Measurements from ENCODE around the gene ACOT2. TPM values are rescaled to one million over a fixed set of nuclear protein-coding genes. Genes with fewer than 3 reads are reported as not detected.
"Not testable (repeated sequence)": the region's sequence is repeated elsewhere in the genome, so short reads cannot be mapped to it uniquely, and the experiment has no call there.

ACOT2 gene
- total RNA-seq, 4 donors from 2014 or later = 25.9 to 95.0 (median 72.7) TPM

DNA sequence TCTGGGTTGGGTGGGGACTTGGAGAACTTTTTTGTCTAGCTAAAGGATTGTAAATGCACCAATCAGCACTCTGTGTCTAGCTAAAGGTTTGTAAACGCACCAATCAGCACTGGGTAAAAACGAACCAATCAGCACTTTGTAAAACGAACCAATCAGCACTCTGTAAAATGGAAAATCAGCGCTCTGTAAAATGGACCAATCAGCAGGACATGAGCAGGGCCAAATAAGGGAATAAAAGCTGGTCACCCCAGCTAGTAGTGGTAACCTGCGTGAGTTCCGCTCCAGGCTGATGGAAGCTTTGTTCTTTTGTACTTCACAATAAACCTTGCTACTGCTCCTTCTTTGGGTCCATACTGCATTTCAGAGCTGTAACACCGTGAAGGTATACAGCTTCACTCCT lies 1.7 kb upstream of the ACOT2 start:
- H3K9me3 ChIP-seq = peaks cover 0 to 4% (median 0%) of the 10 kb centered on the region in 4 donors
- no peak overlapping the region for H3K4me3 ChIP-seq
- H3K4me1 ChIP-seq = peaks cover 0 to 24% (median 17%) of the 10 kb centered on the region in 4 donors
- no peaks in the 10 kb centered on the region for H3K27me3 ChIP-seq
- H3K27ac ChIP-seq = peak overlapping the region in 1 of 4 donors; percentile 93
- H3K36me3 ChIP-seq = no peaks in the 10 kb centered on the region
- no peak for DNase-seq (ENCODE audit: low spot score in 2 of 2)
- no peak for TF ChIP-seq POLR2A (IDR thresholded peaks at IDR 0.05)
- no peak for TF ChIP-seq EP300 (IDR thresholded peaks at IDR 0.05)
- TF ChIP-seq, protein P1, sequence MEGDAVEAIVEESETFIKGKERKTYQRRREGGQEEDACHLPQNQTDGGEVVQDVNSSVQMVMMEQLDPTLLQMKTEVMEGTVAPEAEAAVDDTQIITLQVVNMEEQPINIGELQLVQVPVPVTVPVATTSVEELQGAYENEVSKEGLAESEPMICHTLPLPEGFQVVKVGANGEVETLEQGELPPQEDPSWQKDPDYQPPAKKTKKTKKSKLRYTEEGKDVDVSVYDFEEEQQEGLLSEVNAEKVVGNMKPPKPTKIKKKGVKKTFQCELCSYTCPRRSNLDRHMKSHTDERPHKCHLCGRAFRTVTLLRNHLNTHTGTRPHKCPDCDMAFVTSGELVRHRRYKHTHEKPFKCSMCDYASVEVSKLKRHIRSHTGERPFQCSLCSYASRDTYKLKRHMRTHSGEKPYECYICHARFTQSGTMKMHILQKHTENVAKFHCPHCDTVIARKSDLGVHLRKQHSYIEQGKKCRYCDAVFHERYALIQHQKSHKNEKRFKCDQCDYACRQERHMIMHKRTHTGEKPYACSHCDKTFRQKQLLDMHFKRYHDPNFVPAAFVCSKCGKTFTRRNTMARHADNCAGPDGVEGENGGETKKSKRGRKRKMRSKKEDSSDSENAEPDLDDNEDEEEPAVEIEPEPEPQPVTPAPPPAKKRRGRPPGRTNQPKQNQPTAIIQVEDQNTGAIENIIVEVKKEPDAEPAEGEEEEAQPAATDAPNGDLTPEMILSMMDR (IDR thresholded peaks at IDR 0.05) = no peak
- WGBS, 2 donors = 92 to 96% methylated on average over 7 of the region's 7 CpGs

DNA sequence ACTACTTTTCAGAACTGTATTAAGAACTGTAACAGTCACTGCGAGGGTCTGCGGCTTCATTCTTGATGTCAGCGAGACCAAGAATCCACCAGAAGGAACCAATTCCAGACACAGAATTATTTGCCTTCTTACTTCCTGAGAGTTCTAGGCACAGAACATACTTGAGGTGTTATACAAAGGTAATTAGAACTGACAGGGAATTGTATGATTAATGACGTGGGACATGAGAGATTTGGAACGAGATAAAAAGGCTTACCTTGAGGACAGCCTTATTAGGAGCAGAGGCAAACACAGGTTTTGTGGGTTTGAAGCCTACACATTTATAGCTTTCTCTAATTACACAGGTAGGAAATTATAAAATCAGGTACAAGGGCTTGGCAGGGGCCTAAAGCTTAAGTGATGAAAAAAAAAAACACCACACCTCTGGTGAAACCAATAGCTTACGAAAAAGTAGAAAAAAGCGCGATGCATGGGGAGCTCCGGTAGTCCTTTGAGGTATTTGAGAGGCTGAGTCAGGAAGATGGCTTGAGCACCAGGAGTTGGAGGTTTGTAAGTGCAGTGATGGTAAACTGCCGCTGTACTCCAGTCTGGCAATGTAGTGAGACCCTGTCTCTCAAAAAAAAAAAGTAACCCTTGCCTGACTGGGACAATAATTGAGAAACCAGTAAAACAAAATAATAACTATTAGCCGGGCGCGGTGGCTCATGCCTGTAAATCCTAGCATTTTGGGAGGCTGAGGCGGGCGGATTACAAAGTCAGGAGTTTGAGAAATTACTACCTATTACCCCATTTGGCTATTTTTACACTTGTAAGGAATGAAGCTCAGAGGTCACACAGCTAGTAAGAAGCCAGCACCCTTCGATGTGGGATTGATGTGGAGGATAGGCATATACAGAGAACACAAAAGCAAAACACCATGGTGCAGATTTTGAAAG lies 795 bp upstream of the ACOT2 start:
- no peak for DNase-seq (ENCODE audit: low spot score in 2 of 2)
- 69% methylated on average over 16 of the region's 16 CpGs for WGBS, 2 donors
- Histone ChIP-seq H3K4me3 (peak overlapping the region; percentile 45 to 73 (median 64)), H3K27ac (peak overlapping the region; percentile 76 to 93 (median 86)), H3K27me3 (no peaks in the 10 kb centered on the region), H3K4me1 (peaks cover 0 to 24% (median 17%) of the 10 kb centered on the region in 4 donors), H3K9me3 (no peaks in the 10 kb centered on the region), H3K36me3 (no peaks in the 10 kb centered on the region)
- no peak for TF ChIP-seq POLR2A (IDR thresholded peaks at IDR 0.05)
- TF ChIP-seq, protein P1 (IDR thresholded peaks at IDR 0.05) = no peak
- TF ChIP-seq EP300 (IDR thresholded peaks at IDR 0.05) = no peak

DNA sequence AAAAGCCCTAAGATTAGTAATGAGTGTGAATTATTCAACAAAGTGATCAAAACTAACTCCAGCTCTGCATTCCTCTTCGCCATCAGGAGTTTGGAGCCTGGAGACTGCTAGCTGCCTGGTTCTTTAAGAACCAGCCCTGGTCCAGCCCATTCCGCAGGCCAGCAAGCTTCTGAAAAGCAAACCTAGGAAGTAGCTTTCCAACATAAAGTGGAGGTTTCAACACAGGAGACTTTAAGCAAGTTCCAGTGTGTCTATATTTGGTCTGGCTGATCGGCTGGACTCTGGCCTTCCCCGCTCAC lies 178 bp upstream of the ACOT2 start:
- peak overlapping the region; percentile 45 to 73 (median 64) for H3K4me3 ChIP-seq
- DNase-seq (ENCODE audit: low spot score in 2 of 2); H3K27me3 ChIP-seq; H3K36me3 ChIP-seq; H3K9me3 ChIP-seq: not testable (repeated sequence)
- H3K4me1 ChIP-seq = peaks cover 0 to 24% (median 17%) of the 10 kb centered on the region in 4 donors
- 9% methylated on average over 3 to 4 of the region's 4 CpGs for WGBS, 2 donors
- H3K27ac ChIP-seq = peak overlapping the region; percentile 76 to 93 (median 86)

DNA sequence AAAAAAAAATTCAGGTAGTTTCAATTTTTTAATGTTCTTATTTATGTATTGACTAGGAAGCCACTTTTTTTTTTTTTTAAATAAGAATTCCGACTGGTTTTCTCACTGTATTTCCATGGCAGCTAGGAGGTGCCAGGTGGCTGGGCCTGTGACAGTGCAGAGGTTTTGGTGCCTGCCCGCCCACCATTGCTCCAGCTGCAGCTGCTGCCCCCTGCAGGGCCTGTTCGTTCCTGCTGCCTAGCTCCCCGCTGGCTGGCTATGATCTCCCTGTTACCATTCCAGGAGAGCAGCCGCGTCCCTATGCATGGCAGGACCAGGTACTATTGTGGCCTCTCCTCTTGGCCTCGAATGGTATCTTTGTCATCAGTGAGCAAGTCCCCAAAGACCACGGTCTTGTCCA lies 1.9 kb downstream of the ACOT2 start:
- WGBS, 2 donors = 33 to 55% methylated on average over 5 to 8 of the region's 8 CpGs
- peak overlapping the region in 1 of 4 donors; percentile 93 for H3K27ac ChIP-seq
- DNase-seq (ENCODE audit: low spot score in 2 of 2) = peak; percentile 18 to 43
- not testable (repeated sequence) for H3K9me3 ChIP-seq, H3K27me3 ChIP-seq, H3K4me3 ChIP-seq, H3K36me3 ChIP-seq
- peaks cover 0 to 24% (median 17%) of the 10 kb centered on the region in 4 donors for H3K4me1 ChIP-seq
- TF ChIP-seq, protein P1 (IDR thresholded peaks at IDR 0.05) = peak; percentile 29 to 49 (median 48)

DNA sequence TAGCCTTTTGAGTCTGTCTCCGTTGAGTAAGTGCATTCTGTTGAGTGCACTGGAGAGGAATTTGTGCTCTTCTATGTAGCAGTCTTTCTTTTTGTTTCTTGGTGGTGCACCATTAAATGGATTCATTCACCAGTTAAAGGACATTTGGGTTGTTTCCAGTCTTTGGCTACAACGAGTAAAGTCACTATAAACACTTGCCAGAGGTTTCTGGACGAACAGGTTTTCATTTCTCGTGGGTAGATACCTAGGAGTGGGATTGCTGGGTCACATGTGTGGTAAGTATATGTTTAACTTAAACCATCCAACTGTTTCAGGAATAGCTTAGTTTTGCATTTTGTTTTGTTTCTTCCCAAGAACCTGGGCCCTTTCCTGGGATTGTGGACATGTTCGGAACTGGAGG lies 4.0 kb downstream of the ACOT2 start:
- H3K4me3 ChIP-seq; H3K27me3 ChIP-seq; H3K27ac ChIP-seq; DNase-seq (ENCODE audit: low spot score in 2 of 2); H3K36me3 ChIP-seq; H3K9me3 ChIP-seq: not testable (repeated sequence)
- WGBS, 2 donors = 57% methylated on average over 5 of the region's 5 CpGs
- H3K4me1 ChIP-seq = peaks cover 0 to 15% (median 9%) of the 10 kb centered on the region in 4 donors

DNA sequence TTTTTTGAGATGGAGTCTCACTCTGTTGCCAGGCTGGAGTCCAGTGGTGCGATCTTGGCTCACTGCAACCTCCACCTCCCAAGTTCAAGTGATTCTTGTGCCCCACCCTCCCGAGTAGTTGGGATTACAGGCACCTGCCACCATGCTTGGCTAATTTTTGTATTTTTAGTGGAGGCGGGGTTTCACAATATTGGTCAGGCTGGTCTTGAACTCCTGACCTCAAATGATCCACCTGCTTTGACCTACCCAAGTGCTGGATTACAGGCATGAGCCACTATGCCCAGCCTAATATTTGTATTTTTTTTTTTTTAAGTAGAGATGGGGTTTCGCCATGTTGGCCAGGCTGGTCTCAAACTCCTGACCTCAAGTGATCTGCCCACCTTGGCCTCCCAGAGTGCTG lies 4.7 kb downstream of the ACOT2 start:
- not testable (repeated sequence) for H3K27ac ChIP-seq; H3K27me3 ChIP-seq; H3K9me3 ChIP-seq; H3K4me1 ChIP-seq; DNase-seq (ENCODE audit: low spot score in 2 of 2); H3K4me3 ChIP-seq; H3K36me3 ChIP-seq
- 91 to 96% methylated on average over 4 of the region's 4 CpGs for WGBS, 2 donors

DNA sequence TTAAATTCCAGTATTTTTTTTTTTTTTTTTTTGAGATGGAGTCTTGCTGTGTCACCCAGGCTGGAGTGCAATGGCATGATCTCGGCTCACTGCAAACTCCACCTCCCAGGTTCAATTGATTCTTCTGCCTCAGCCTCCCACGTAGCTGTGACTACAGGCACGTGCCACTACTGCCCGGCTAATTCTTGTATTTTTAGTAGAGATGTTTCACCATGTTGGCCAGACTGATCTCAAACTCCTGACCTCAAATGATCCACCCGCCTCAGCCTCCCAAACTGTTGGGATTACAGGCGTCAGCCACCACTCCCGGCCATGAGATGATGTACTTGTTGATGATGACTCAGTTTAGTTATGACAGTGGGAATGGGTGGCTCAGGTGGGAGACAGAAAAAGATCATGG lies 5.2 kb downstream of the ACOT2 start:
- H3K4me1 ChIP-seq; H3K27ac ChIP-seq; H3K4me3 ChIP-seq; DNase-seq (ENCODE audit: low spot score in 2 of 2); H3K27me3 ChIP-seq; H3K9me3 ChIP-seq; H3K36me3 ChIP-seq: not testable (repeated sequence)
- 92 to 95% methylated on average over 7 of the region's 7 CpGs for WGBS, 2 donors
